ENCODE data around the gene ARPP19. TPM values are rescaled to one million over a fixed set of nuclear protein-coding genes. Genes with fewer than 3 reads are reported as not detected.
"Not testable (repeated sequence)": the region's sequence is repeated elsewhere in the genome, so short reads cannot be mapped to it uniquely, and the experiment has no call there.

Gene ARPP19
- total RNA-seq, 2 experiments from 2014 or later = 48.0 to 101 TPM

DNA sequence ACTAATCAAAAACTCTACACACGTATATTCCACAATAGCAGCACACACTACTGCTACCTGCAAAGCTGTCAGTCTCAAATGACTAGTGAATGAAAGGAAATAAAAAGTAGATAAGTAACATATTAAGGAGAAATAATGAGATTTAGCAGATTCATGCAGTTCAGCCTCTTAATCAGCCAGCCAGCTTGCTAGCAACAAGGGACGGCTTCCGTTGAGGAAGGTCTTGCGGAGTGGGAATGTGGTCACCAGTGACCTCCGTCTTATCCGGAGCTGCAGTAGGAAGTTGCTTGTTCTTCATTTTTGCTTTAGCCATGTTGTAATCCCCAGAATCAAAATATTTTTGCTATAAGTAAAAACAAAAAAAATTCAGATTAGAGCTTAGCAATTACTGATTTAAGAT is 17.1 kb downstream of the ARPP19 start:
- no peak for DNase-seq (ENCODE audit: low spot score)
- Histone ChIP-seq H3K4me3 (ENCODE audit: low read depth, low read length, poor library complexity, severe bottlenecking) (no peak overlapping the region), H3K79me2 (ENCODE audit: insufficient read depth, low read depth, low read length) (peaks cover 39% of the 10 kb centered on the region; the same call in 1 of the 2 replicates), H3K27ac (ENCODE audit: low read depth, low read length, poor library complexity, severe bottlenecking) (no peak overlapping the region), H4K20me1 (ENCODE audit: insufficient read depth, low read length) (no peaks in the 10 kb centered on the region; the same call in 1 of the 2 replicates), H2AFZ (ENCODE audit: low read length) (no peak overlapping the region), H3K36me3 (ENCODE audit: insufficient read depth, low read length) (peaks cover 100% of the 10 kb centered on the region), H3K9me2 (ENCODE audit: insufficient read depth, low read length) (no peaks in the 10 kb centered on the region), H3K9me3 (ENCODE audit: low read length) (no peaks in the 10 kb centered on the region), H3K4me2 (ENCODE audit: low read length) (no peak overlapping the region), H3K4me1 (ENCODE audit: insufficient read depth, low read length, poor library complexity, severe bottlenecking) (peaks cover 7% of the 10 kb centered on the region)
- ChIA-PET POLR2A (interaction anchor here (0.9 to 2.9 kb wide), 5 partner anchors 9 to 45 kb away, joined by 3 to 14 read pairs (median 4); no protein-coding TSS in a partner anchor), CTCF (ENCODE audit: unreplicated experiment) (no interaction called here)
- intact Hi-C loops (cut with micrococcal nuclease; ENCODE audit: unreplicated experiment) = no loop called here
- TF ChIP-seq EZH2phosphoT487 (IDR thresholded peaks at IDR 0.05; ENCODE audit: borderline replicate concordance, low read depth, low read length) = no peak
- TF ChIP-seq, protein P1, sequence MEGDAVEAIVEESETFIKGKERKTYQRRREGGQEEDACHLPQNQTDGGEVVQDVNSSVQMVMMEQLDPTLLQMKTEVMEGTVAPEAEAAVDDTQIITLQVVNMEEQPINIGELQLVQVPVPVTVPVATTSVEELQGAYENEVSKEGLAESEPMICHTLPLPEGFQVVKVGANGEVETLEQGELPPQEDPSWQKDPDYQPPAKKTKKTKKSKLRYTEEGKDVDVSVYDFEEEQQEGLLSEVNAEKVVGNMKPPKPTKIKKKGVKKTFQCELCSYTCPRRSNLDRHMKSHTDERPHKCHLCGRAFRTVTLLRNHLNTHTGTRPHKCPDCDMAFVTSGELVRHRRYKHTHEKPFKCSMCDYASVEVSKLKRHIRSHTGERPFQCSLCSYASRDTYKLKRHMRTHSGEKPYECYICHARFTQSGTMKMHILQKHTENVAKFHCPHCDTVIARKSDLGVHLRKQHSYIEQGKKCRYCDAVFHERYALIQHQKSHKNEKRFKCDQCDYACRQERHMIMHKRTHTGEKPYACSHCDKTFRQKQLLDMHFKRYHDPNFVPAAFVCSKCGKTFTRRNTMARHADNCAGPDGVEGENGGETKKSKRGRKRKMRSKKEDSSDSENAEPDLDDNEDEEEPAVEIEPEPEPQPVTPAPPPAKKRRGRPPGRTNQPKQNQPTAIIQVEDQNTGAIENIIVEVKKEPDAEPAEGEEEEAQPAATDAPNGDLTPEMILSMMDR (conservative IDR thresholded peaks at IDR 0.05; ENCODE audit: low read length) = no peak
- no TSS peak for BruUV-seq (replicated peaks)

DNA sequence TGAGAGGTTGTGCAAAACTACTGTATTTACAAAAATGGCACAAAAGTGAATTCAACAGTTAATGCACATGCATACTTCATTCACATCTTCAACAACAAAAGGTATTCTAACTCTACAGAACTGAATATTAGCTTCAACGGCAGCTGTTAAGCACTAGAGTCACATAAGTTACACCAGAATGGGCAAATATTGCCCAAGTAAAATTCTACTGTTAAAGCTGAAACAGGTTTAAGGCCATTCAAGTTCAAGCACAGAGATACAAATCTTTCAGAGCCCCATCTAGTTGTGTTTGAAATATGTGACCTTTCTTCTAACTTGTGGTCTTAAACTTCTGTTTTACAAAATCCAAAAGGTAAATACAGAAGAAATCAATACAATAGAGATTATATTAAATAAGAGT is 17.6 kb downstream of the ARPP19 start:
- DNase-seq (ENCODE audit: low spot score); H2AFZ ChIP-seq (ENCODE audit: low read length); H3K4me1 ChIP-seq (ENCODE audit: insufficient read depth, low read length, poor library complexity, severe bottlenecking); H3K9me2 ChIP-seq (ENCODE audit: insufficient read depth, low read length); CTCF ChIA-PET (ENCODE audit: unreplicated experiment); H3K4me2 ChIP-seq (ENCODE audit: low read length); H4K20me1 ChIP-seq (ENCODE audit: insufficient read depth, low read length); H3K27ac ChIP-seq (ENCODE audit: low read depth, low read length, poor library complexity, severe bottlenecking); H3K9me3 ChIP-seq (ENCODE audit: low read length); H3K4me3 ChIP-seq (ENCODE audit: low read depth, low read length, poor library complexity, severe bottlenecking); intact Hi-C loops (cut with micrococcal nuclease; ENCODE audit: unreplicated experiment); BruUV-seq (replicated peaks): not testable (repeated sequence)
- H3K36me3 ChIP-seq (ENCODE audit: insufficient read depth, low read length) = peaks cover 100% of the 10 kb centered on the region
- H3K79me2 ChIP-seq (ENCODE audit: insufficient read depth, low read depth, low read length) = peaks cover 33% of the 10 kb centered on the region; the same call in 1 of the 2 replicates
- POLR2A ChIA-PET = interaction anchor here (0.9 to 2.9 kb wide), 2 partner anchors 10 to 44 kb away, joined by 3 to 14 read pairs; no protein-coding TSS in a partner anchor

DNA sequence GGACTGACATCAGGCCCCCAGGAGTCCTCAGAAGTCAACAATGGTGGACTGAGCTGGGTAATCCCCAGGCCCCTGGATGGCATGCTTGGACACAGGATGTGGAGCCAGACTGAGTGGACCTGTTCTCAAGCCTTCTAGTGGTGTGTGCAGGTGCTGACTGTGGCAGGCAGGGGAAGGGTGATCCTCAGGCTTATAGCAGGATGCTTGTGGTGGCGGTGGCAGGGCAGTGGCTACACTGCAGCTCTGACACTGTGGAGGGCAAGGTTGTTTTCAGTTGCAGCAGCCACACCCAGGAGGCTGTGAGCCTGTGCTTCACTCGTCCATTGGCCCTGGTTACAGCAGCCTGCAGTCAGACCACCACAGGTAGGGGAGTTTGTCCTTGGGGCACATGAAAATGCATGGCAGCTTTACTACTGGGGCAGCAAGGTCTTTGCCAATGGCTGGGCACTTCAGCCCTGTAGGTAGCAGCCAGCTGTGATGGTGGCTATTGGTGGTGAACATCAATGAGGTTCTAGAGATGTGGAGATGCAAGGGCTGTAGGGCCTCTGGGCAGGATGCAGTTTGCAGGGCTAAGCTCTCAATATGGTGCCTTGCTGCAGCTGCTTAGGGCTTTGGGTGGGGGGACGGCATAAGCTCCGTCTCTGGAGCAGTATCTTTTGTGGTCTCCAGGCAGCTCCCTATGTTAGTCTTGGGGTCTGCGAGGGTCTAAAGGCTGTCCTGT is 22.6 kb downstream of the ARPP19 start:
- no peak overlapping the region for H2AFZ ChIP-seq (ENCODE audit: low read length)
- no peak overlapping the region for H3K4me3 ChIP-seq (ENCODE audit: low read depth, low read length, poor library complexity, severe bottlenecking)
- peaks cover 61% of the 10 kb centered on the region for H3K36me3 ChIP-seq (ENCODE audit: insufficient read depth, low read length)
- POLR2A ChIA-PET = interaction anchor here (0.6 to 0.9 kb wide), 2 partner anchors 15 to 18 kb away, joined by 3 read pairs; no protein-coding TSS in a partner anchor
- CTCF ChIA-PET (ENCODE audit: unreplicated experiment) = no interaction called here
- no TSS peak for BruUV-seq (replicated peaks)
- H3K27ac ChIP-seq (ENCODE audit: low read depth, low read length, poor library complexity, severe bottlenecking) = no peak overlapping the region
- TF ChIP-seq, protein P1 (conservative IDR thresholded peaks at IDR 0.05; ENCODE audit: low read length) = no peak
- TF ChIP-seq EZH2phosphoT487 (IDR thresholded peaks at IDR 0.05; ENCODE audit: borderline replicate concordance, low read depth, low read length) = no peak
- H3K9me3 ChIP-seq (ENCODE audit: low read length) = no peaks in the 10 kb centered on the region
- no peak overlapping the region for H3K4me2 ChIP-seq (ENCODE audit: low read length)
- no peaks in the 10 kb centered on the region for H4K20me1 ChIP-seq (ENCODE audit: insufficient read depth, low read length)
- DNase-seq (ENCODE audit: low spot score) = peak; percentile 16
- no peaks in the 10 kb centered on the region for H3K79me2 ChIP-seq (ENCODE audit: insufficient read depth, low read depth, low read length)
- no peaks in the 10 kb centered on the region for H3K4me1 ChIP-seq (ENCODE audit: insufficient read depth, low read length, poor library complexity, severe bottlenecking)
- intact Hi-C loops (cut with micrococcal nuclease; ENCODE audit: unreplicated experiment) = no loop called here
- no peaks in the 10 kb centered on the region for H3K9me2 ChIP-seq (ENCODE audit: insufficient read depth, low read length)
